Measurements from ENCODE around the gene EFCAB6. TPM values are rescaled to one million over a fixed set of nuclear protein-coding genes. Genes with fewer than 3 reads are reported as not detected.

The EFCAB6 gene
- total and polyA plus RNA-seq, 2 of the 4 experiments (the other 2 are of a cell fraction) = 0.44 to 1.1 TPM

DNA sequence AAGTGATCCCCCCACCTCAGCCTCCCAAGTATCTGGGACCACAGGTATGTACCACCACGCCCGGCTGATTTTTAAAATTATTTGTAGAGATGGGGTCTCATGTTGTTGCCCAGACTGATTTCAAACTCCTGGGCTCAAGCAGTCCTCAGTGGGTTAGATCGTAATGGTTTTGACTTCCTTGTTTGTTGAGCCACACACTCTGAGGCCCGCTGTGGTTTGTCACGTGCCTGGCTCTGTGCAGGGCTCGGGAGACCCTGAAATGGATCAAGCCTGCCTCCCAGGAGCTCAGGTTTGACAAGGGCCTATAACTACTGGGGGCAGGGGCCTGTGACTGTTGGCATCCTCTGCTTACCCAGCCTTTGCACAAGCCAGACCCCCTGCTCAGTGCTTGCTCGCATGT is 332.1 kb downstream of the EFCAB6 start:
- H3K36me3 ChIP-seq (ENCODE audit: control insufficient read depth, insufficient read depth, low read length) = no peaks in the 10 kb centered on the region
- H2BK5ac ChIP-seq (ENCODE audit: low read depth, low read length, poor library complexity, severe bottlenecking) = no peak overlapping the region
- no peak overlapping the region for H3K27ac ChIP-seq (ENCODE audit: insufficient read depth, low read length)
- no peaks in the 10 kb centered on the region for H4K20me1 ChIP-seq (ENCODE audit: insufficient read depth, low read length)
- H4K8ac ChIP-seq (ENCODE audit: low read depth in 2 of 2, low read length in 2 of 2) = no peak overlapping the region
- no peak overlapping the region for H3K9ac ChIP-seq (ENCODE audit: low read depth, low read length)
- no peaks in the 10 kb centered on the region for H3K9me3 ChIP-seq (ENCODE audit: control insufficient read depth, insufficient read depth, low read length)
- no peak overlapping the region for H2AK5ac ChIP-seq (ENCODE audit: low read depth, low read length)
- TF ChIP-seq RCOR1 (IDR thresholded peaks at IDR 0.05; ENCODE audit: insufficient replicate concordance, low read length) (no peak), MXI1 (IDR thresholded peaks at IDR 0.05; ENCODE audit: borderline replicate concordance, low read depth, low read length) (no peak)
- no peak overlapping the region for H2AK9ac ChIP-seq (replicated peaks; ENCODE audit: low read depth, low read length, poor library complexity)
- H2AFZ ChIP-seq (replicated peaks; ENCODE audit: low read length, poor library complexity) = no peak overlapping the region
- H3K23ac ChIP-seq (ENCODE audit: low read depth, low read length) = no peak overlapping the region
- no peak overlapping the region for H2BK20ac ChIP-seq (ENCODE audit: low read depth, low read length)
- WGBS, 2 experiments (ENCODE audit: extremely low coverage in 2 of 2, insufficient read length in 1 of 2) = 19% methylated on average over 3 of the region's 7 CpGs; no CpG with 5 or more reads in 1 of the 2 experiments
- H2BK120ac ChIP-seq (ENCODE audit: low read depth, low read length) = no peak overlapping the region
- H3K27me3 ChIP-seq (ENCODE audit: control insufficient read depth, insufficient read depth, low read length) = peaks cover 2% of the 10 kb centered on the region; the same call in 1 of the 2 replicates
- no peak overlapping the region for H3K4ac ChIP-seq (ENCODE audit: low read depth, low read length)
- CTCF ChIA-PET = no interaction called here
- H4K91ac ChIP-seq (ENCODE audit: insufficient read depth, low read depth, low read length) = no peak overlapping the region
- H3K79me1 ChIP-seq (ENCODE audit: low read depth in 1 of 2, low read length in 2 of 2) = no peaks in the 10 kb centered on the region
- ATAC-seq (ENCODE audit: low read depth) = no peak
- intact Hi-C loops (cut with micrococcal nuclease) (no loop called here), in situ Hi-C loops (cut with MboI; ENCODE audit: low sequenced_read_pairs) (no loop called here), dilution Hi-C loops (cut with HindIII; ENCODE audit: low sequenced_read_pairs, unreplicated experiment) (no loop called here)
- H2BK15ac ChIP-seq (ENCODE audit: low read depth, low read length) = no peak overlapping the region
- H3K4me1 ChIP-seq (ENCODE audit: control insufficient read depth, insufficient read depth, low read length) = no peaks in the 10 kb centered on the region
- POLR2A ChIA-PET (ENCODE audit: unreplicated experiment) = no interaction called here
- no peak overlapping the region for H3K14ac ChIP-seq (replicated peaks; ENCODE audit: low read depth, low read length)
- H4K5ac ChIP-seq (ENCODE audit: low read depth, low read length) = no peak overlapping the region
- H3K9me1 ChIP-seq (ENCODE audit: insufficient read depth, low read length) = no peaks in the 10 kb centered on the region
- H3K4me3 ChIP-seq (ENCODE audit: insufficient read depth, low read depth, low read length) = no peak overlapping the region
- DNase-seq = no peak
- no TSS peak for BruUV-seq (replicated peaks)
- no peak overlapping the region for H3K18ac ChIP-seq (ENCODE audit: low read depth, low read length)
- no peak overlapping the region for H3K56ac ChIP-seq (ENCODE audit: extremely low read depth, insufficient read depth, low read length)
- H3K4me2 ChIP-seq (ENCODE audit: low read depth, low read length) = no peak overlapping the region
